ENCODE measurements around the gene APOBEC3C.

APOBEC3C gene

GRCh38 chr22:39016592-39016991, 2.5 kb downstream of the APOBEC3C start:
- no peak overlapping the region for H3K4me3 ChIP-seq (ENCODE audit: low read depth, low read length)
- DNase-seq (ENCODE audit: low read depth) = no peak
- TF ChIP-seq, protein P1, sequence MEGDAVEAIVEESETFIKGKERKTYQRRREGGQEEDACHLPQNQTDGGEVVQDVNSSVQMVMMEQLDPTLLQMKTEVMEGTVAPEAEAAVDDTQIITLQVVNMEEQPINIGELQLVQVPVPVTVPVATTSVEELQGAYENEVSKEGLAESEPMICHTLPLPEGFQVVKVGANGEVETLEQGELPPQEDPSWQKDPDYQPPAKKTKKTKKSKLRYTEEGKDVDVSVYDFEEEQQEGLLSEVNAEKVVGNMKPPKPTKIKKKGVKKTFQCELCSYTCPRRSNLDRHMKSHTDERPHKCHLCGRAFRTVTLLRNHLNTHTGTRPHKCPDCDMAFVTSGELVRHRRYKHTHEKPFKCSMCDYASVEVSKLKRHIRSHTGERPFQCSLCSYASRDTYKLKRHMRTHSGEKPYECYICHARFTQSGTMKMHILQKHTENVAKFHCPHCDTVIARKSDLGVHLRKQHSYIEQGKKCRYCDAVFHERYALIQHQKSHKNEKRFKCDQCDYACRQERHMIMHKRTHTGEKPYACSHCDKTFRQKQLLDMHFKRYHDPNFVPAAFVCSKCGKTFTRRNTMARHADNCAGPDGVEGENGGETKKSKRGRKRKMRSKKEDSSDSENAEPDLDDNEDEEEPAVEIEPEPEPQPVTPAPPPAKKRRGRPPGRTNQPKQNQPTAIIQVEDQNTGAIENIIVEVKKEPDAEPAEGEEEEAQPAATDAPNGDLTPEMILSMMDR (conservative IDR thresholded peaks at IDR 0.05; ENCODE audit: low read depth, low read length) = no peak

- H3K4me3 ChIP-seq (ENCODE audit: low read depth, low read length) = no peak overlapping the region
- no peak for DNase-seq (ENCODE audit: low read depth)
- TF ChIP-seq, protein P1 (conservative IDR thresholded peaks at IDR 0.05; ENCODE audit: low read depth, low read length) = no peak
Measured at GRCh38 chr22:39017596-39018365, 3.7 kb downstream of the APOBEC3C start.

GRCh38 chr22:39020021-39020651, 6.1 kb downstream of the APOBEC3C start:
- peak; percentile 41 for DNase-seq (ENCODE audit: low read depth)
- H3K4me3 ChIP-seq (ENCODE audit: low read depth, low read length) = peak overlapping the region; percentile 39

GRCh38 chr22:39021552-39022250, 7.6 kb downstream of the APOBEC3C start:
- DNase-seq (ENCODE audit: low read depth) = no peak
- TF ChIP-seq, protein P1 (conservative IDR thresholded peaks at IDR 0.05; ENCODE audit: low read depth, low read length) = no peak
- H3K4me3 ChIP-seq (ENCODE audit: low read depth, low read length) = peak overlapping the region; percentile 53

GRCh38 chr22:39024519-39025308, 10.7 kb downstream of the APOBEC3C start:
- no peak overlapping the region for H3K4me3 ChIP-seq (ENCODE audit: low read depth, low read length)
- TF ChIP-seq, protein P1 (conservative IDR thresholded peaks at IDR 0.05; ENCODE audit: low read depth, low read length) = no peak
- DNase-seq (ENCODE audit: low read depth) = no peak

DNA sequence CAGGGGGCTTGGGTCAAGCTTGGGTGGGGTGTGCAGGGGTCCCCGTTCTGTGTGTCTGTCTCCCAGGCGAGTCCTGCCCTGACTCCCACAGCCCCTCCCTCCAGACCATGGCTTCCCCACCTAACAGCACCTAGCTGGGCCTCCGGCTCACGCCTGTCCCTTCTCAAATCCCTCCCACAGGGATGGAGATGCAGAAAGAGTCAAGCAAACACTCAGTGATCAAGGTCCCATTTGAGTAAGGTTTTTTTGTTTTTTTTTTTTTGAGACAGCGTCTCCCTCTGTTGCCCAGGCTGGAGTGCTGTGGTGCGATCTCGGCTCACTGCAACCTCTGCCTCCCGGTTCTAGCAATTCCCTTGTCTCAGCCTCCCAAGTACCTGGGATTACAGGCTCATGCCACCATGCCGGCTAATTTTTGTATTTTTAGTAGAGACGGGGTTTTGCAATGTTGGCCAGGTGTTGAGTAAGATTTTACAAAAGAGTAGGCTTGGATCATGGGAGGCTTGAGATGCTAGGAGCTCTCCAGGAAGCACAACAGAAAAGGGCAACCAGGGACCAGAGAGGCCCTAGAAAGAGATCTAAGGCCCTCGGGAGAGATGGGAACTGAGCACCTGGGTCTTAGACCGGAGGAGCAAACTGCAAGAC, 12.6 kb downstream of the APOBEC3C start:
- TF ChIP-seq, protein P1 (conservative IDR thresholded peaks at IDR 0.05; ENCODE audit: low read depth, low read length) = no peak
- H3K4me3 ChIP-seq (ENCODE audit: low read depth, low read length) = no peak overlapping the region
- DNase-seq (ENCODE audit: low read depth) = no peak
